ENCODE results near the gene PRDM2. TPM values are rescaled to one million over a fixed set of nuclear protein-coding genes. Genes with fewer than 3 reads are reported as not detected.
"Not testable (repeated sequence)": the region's sequence is repeated elsewhere in the genome, so short reads cannot be mapped to it uniquely, and the experiment has no call there.

PRDM2 gene
- total RNA-seq, 1 donor: 12.7 TPM

GRCh38 chr1:13683206-13683605 is 16.8 kb upstream of the PRDM2 start:
- no peak overlapping the region for H3K4me2 ChIP-seq (ENCODE audit: insufficient read depth, low read length)

GRCh38 chr1:13687151-13687715 is 12.8 kb upstream of the PRDM2 start:
- no peaks in the 10 kb centered on the region for H3K27me3 ChIP-seq (ENCODE audit: insufficient read depth, low read length)
- H4K20me1 ChIP-seq (ENCODE audit: insufficient read depth, low read length): no peaks in the 10 kb centered on the region
- H3K4me1 ChIP-seq (ENCODE audit: insufficient read depth, low read length): no peaks in the 10 kb centered on the region
- H3K9me3 ChIP-seq (ENCODE audit: low read depth, low read length): no peaks in the 10 kb centered on the region
- H3K36me3 ChIP-seq (ENCODE audit: insufficient read depth, low read length): no peaks in the 10 kb centered on the region
- H3K4me3 ChIP-seq (ENCODE audit: insufficient read depth, low read length): no peak overlapping the region
- no peak for TF ChIP-seq CTCF (IDR thresholded peaks at IDR 0.05; ENCODE audit: extremely low read depth, low read depth, low read length)
- no peak overlapping the region for H2AFZ ChIP-seq (ENCODE audit: low read length)
- H3K27ac ChIP-seq (ENCODE audit: low read depth, low read length): no peak overlapping the region
- no peak overlapping the region for H3K4me2 ChIP-seq (ENCODE audit: insufficient read depth, low read length)
- H3K79me2 ChIP-seq (ENCODE audit: insufficient read depth, low read length): no peaks in the 10 kb centered on the region
- DNase-seq (ENCODE audit: insufficient read length, low spot score, missing footprints): no peak

More at GRCh38 chr1:13683206-13683605, 16.8 kb upstream of the PRDM2 start:
- no peak for DNase-seq (ENCODE audit: insufficient read length, low spot score, missing footprints)
- Histone ChIP-seq H4K20me1 (ENCODE audit: insufficient read depth, low read length) (no peaks in the 10 kb centered on the region), H3K27ac (ENCODE audit: low read depth, low read length) (no peak overlapping the region), H3K27me3 (ENCODE audit: insufficient read depth, low read length) (no peaks in the 10 kb centered on the region), H2AFZ (ENCODE audit: low read length) (no peak overlapping the region), H3K79me2 (ENCODE audit: insufficient read depth, low read length) (no peaks in the 10 kb centered on the region), H3K9me3 (ENCODE audit: low read depth, low read length) (no peaks in the 10 kb centered on the region), H3K4me1 (ENCODE audit: insufficient read depth, low read length) (no peaks in the 10 kb centered on the region), H3K4me3 (ENCODE audit: insufficient read depth, low read length) (no peak overlapping the region), H3K36me3 (ENCODE audit: insufficient read depth, low read length) (no peaks in the 10 kb centered on the region)
- TF ChIP-seq CTCF (IDR thresholded peaks at IDR 0.05; ENCODE audit: extremely low read depth, low read depth, low read length): no peak

GRCh38 chr1:13693094-13693493 is 6.9 kb upstream of the PRDM2 start:
- not testable (repeated sequence) for H3K79me2 ChIP-seq (ENCODE audit: insufficient read depth, low read length); H3K36me3 ChIP-seq (ENCODE audit: insufficient read depth, low read length); H4K20me1 ChIP-seq (ENCODE audit: insufficient read depth, low read length); H3K27me3 ChIP-seq (ENCODE audit: insufficient read depth, low read length); H3K9me3 ChIP-seq (ENCODE audit: low read depth, low read length); H3K4me1 ChIP-seq (ENCODE audit: insufficient read depth, low read length); H3K27ac ChIP-seq (ENCODE audit: low read depth, low read length); H3K4me3 ChIP-seq (ENCODE audit: insufficient read depth, low read length); DNase-seq (ENCODE audit: insufficient read length, low spot score, missing footprints); H2AFZ ChIP-seq (ENCODE audit: low read length)
- H3K4me2 ChIP-seq (ENCODE audit: insufficient read depth, low read length): peak overlapping the region; percentile 13

DNA sequence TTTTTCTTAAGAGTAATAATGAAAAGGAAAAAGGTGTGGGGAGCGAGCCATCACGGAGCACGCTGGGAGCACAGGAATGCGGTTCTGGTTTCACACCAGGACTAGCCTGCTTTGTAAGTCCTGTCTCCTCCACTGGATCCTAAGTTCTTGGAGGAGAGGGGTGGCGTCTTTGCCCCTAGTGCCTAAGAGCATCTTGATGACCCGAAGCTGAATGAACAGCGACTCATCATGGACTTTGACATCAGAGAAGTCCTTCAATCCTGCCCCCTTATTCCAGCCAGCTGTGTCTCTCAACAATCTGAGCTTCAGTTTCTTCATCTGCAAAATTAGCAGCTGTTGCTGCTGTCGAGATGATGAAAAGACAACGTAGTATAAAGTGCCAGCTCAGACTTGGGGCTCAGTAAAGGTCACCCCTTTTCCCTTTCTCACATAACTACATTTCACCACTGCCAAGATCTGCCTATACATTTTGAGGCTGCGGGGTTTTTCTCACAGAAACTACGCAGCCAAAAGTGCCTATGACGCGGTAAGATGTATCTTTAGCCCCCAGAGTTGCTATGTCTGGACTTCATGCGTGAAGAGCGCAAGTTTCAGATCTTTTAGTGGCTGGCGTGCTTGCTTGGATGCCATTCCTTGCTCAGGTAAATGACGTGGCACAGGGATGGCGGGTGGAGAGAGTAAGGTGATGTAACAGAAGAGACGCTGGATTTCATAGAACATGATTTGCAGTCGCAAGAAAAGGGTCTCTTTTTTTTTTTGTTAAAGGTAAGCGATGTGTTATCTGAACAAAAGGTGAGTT is 4.9 kb upstream of the PRDM2 start:
- no peaks in the 10 kb centered on the region for H4K20me1 ChIP-seq (ENCODE audit: insufficient read depth, low read length)
- H3K36me3 ChIP-seq (ENCODE audit: insufficient read depth, low read length): no peaks in the 10 kb centered on the region
- no peak for DNase-seq (ENCODE audit: insufficient read length, low spot score, missing footprints)
- peaks cover 4% of the 10 kb centered on the region for H3K79me2 ChIP-seq (ENCODE audit: insufficient read depth, low read length)
- H2AFZ ChIP-seq (ENCODE audit: low read length): no peak overlapping the region
- peaks cover 6% of the 10 kb centered on the region for H3K4me1 ChIP-seq (ENCODE audit: insufficient read depth, low read length)
- H3K27me3 ChIP-seq (ENCODE audit: insufficient read depth, low read length): no peaks in the 10 kb centered on the region
- no peaks in the 10 kb centered on the region for H3K9me3 ChIP-seq (ENCODE audit: low read depth, low read length)
- H3K27ac ChIP-seq (ENCODE audit: low read depth, low read length): no peak overlapping the region
- no peak overlapping the region for H3K4me3 ChIP-seq (ENCODE audit: insufficient read depth, low read length)
- H3K4me2 ChIP-seq (ENCODE audit: insufficient read depth, low read length): no peak overlapping the region
- no peak for TF ChIP-seq CTCF (IDR thresholded peaks at IDR 0.05; ENCODE audit: extremely low read depth, low read depth, low read length)

Measured in osteoblast (primary cell).